H1 (cell line): Measurements from ENCODE around the gene HIBADH. TPM values are rescaled to one million over a fixed set of nuclear protein-coding genes. Genes with fewer than 3 reads are reported as not detected.

Experiments
- BRCA1 ChIP-seq: IDR thresholded peaks from 2 replicates; pipeline ENCODE4 v1.6.1; 2012; ENCODE audit warnings: low read depth, low read length, improper control_type of control experiment
- CHD2 ChIP-seq: IDR thresholded peaks from 2 replicates; pipeline ENCODE4 v1.6.1; 2012; ENCODE audit warnings: low read length, improper control_type of control experiment
- RBBP5 ChIP-seq: IDR thresholded peaks from 2 replicates; pipeline ENCODE4 v1.7.1; 2012; ENCODE audit warnings: low read depth, mild to moderate bottlenecking, inconsistent platforms, low read length, moderate library complexity, borderline replicate concordance
- polyA plus RNA-seq, 7 experiments: library from polyadenylated mRNA; depleted of rRNA in 3 of 7; stranded (reverse) in 5 of 7; unstranded in 2 of 7; fragments of >200 nt in 5 of 7; fragments of 200-250 nt in 2 of 7; gene quantifications; 1 replicate in 5 of 7; 2 replicates in 1 of 7; 4 replicates in 1 of 7; pipeline versions ENCODE4 v1.2.1 to v1.2.3, GENCODE V29; 2011 to 2013; ENCODE audit warnings: missing spikeins in 2 of 7, mixed read lengths in 2 of 7
- total RNA-seq: library from RNA; stranded (reverse); fragmentation: NEBNext Ultra II Directional; extraction: Animal tissue kit (Norgen Biotek cat#: 25700); gene quantifications from 2 replicates; pipeline ENCODE4 v1.2.1, GENCODE V29; 2021
- TF ChIP-seq, protein P1 (sequence below): fragments of 300-600 bp; sonication (generic); IDR thresholded peaks from 2 replicates; pipeline ENCODE4 v1.7.1; 2012; ENCODE audit warnings: low read length, moderate library complexity, mild to moderate bottlenecking, inconsistent platforms; ENCODE audit not compliant: insufficient replicate concordance

The HIBADH gene
- total and polyA plus RNA-seq, 2 of the 8 experiments (the other 6 are each of a cell fraction or from before 2014, with no cell fraction given), result 30.1 to 39.5 TPM

DNA sequence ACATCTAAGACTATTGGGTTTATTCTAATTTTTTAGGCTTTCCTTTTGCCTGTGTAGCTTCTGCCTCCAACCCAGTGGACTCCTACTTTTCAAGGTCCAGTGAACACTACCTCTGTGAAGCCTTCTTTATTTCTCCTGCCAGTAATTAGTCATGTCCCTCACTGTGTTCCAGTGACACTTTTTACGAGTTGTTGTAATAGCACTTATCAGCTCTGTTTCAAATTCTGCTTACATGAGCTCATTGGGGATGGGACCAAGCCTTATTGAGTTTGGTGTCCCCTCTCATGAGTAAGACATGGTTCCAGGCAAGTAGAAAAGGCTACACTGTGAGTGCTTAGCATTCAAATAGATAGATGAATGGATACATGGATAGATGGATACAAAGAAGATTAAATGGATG lies 184.6 kb downstream of the HIBADH start (continued):
- TF ChIP-seq, protein P1, sequence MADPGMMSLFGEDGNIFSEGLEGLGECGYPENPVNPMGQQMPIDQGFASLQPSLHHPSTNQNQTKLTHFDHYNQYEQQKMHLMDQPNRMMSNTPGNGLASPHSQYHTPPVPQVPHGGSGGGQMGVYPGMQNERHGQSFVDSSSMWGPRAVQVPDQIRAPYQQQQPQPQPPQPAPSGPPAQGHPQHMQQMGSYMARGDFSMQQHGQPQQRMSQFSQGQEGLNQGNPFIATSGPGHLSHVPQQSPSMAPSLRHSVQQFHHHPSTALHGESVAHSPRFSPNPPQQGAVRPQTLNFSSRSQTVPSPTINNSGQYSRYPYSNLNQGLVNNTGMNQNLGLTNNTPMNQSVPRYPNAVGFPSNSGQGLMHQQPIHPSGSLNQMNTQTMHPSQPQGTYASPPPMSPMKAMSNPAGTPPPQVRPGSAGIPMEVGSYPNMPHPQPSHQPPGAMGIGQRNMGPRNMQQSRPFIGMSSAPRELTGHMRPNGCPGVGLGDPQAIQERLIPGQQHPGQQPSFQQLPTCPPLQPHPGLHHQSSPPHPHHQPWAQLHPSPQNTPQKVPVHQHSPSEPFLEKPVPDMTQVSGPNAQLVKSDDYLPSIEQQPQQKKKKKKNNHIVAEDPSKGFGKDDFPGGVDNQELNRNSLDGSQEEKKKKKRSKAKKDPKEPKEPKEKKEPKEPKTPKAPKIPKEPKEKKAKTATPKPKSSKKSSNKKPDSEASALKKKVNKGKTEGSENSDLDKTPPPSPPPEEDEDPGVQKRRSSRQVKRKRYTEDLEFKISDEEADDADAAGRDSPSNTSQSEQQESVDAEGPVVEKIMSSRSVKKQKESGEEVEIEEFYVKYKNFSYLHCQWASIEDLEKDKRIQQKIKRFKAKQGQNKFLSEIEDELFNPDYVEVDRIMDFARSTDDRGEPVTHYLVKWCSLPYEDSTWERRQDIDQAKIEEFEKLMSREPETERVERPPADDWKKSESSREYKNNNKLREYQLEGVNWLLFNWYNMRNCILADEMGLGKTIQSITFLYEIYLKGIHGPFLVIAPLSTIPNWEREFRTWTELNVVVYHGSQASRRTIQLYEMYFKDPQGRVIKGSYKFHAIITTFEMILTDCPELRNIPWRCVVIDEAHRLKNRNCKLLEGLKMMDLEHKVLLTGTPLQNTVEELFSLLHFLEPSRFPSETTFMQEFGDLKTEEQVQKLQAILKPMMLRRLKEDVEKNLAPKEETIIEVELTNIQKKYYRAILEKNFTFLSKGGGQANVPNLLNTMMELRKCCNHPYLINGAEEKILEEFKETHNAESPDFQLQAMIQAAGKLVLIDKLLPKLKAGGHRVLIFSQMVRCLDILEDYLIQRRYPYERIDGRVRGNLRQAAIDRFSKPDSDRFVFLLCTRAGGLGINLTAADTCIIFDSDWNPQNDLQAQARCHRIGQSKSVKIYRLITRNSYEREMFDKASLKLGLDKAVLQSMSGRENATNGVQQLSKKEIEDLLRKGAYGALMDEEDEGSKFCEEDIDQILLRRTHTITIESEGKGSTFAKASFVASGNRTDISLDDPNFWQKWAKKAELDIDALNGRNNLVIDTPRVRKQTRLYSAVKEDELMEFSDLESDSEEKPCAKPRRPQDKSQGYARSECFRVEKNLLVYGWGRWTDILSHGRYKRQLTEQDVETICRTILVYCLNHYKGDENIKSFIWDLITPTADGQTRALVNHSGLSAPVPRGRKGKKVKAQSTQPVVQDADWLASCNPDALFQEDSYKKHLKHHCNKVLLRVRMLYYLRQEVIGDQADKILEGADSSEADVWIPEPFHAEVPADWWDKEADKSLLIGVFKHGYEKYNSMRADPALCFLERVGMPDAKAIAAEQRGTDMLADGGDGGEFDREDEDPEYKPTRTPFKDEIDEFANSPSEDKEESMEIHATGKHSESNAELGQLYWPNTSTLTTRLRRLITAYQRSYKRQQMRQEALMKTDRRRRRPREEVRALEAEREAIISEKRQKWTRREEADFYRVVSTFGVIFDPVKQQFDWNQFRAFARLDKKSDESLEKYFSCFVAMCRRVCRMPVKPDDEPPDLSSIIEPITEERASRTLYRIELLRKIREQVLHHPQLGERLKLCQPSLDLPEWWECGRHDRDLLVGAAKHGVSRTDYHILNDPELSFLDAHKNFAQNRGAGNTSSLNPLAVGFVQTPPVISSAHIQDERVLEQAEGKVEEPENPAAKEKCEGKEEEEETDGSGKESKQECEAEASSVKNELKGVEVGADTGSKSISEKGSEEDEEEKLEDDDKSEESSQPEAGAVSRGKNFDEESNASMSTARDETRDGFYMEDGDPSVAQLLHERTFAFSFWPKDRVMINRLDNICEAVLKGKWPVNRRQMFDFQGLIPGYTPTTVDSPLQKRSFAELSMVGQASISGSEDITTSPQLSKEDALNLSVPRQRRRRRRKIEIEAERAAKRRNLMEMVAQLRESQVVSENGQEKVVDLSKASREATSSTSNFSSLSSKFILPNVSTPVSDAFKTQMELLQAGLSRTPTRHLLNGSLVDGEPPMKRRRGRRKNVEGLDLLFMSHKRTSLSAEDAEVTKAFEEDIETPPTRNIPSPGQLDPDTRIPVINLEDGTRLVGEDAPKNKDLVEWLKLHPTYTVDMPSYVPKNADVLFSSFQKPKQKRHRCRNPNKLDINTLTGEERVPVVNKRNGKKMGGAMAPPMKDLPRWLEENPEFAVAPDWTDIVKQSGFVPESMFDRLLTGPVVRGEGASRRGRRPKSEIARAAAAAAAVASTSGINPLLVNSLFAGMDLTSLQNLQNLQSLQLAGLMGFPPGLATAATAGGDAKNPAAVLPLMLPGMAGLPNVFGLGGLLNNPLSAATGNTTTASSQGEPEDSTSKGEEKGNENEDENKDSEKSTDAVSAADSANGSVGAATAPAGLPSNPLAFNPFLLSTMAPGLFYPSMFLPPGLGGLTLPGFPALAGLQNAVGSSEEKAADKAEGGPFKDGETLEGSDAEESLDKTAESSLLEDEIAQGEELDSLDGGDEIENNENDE, result no peak
- no peak for TF ChIP-seq CHD2
- TF ChIP-seq RBBP5, result no peak
- TF ChIP-seq BRCA1, result no peak
- TF ChIP-seq, all 59 proteins: peak for 0
